Upper lobe of left lung (tissue), 4 donors: ENCODE results near the gene ZNF124.

Source experiments
- POLR2A ChIP-seq, 4 donors: fragments of 450-650 bp; IDR thresholded peaks; one replicate each; pipeline ENCODE4 v1.5.1; 2016 to 2017; ENCODE audit warnings: antibody characterized with exemption in 4 of 4, mild to moderate bottlenecking in 2 of 4
- TF ChIP-seq, protein P1 (sequence below), 6 experiments: fragments of 450-650 bp in 4 of 6; fragments of 200-600 bp in 2 of 6; sonication (generic) in 2 of 6; IDR thresholded peaks; one replicate each; pipeline ENCODE4 v1.5.1; 2016 to 2019; ENCODE audit warnings: antibody characterized with exemption in 6 of 6

GRCh38 chr1:247145279-247145678, 26.5 kb downstream of the ZNF124 start:
- TF ChIP-seq, protein P1, sequence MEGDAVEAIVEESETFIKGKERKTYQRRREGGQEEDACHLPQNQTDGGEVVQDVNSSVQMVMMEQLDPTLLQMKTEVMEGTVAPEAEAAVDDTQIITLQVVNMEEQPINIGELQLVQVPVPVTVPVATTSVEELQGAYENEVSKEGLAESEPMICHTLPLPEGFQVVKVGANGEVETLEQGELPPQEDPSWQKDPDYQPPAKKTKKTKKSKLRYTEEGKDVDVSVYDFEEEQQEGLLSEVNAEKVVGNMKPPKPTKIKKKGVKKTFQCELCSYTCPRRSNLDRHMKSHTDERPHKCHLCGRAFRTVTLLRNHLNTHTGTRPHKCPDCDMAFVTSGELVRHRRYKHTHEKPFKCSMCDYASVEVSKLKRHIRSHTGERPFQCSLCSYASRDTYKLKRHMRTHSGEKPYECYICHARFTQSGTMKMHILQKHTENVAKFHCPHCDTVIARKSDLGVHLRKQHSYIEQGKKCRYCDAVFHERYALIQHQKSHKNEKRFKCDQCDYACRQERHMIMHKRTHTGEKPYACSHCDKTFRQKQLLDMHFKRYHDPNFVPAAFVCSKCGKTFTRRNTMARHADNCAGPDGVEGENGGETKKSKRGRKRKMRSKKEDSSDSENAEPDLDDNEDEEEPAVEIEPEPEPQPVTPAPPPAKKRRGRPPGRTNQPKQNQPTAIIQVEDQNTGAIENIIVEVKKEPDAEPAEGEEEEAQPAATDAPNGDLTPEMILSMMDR (IDR thresholded peaks at IDR 0.05) = no peak
- TF ChIP-seq POLR2A (IDR thresholded peaks at IDR 0.05) = no peak
